Mesendoderm (in vitro differentiated cells): ENCODE results near the gene NHERF2.
A peak's percentile ranks its signal among the peaks of the same experiment; 100 is the strongest.

Source experiments
- DNase-seq: peaks from one replicate; pipeline ENCODE4 v3.0.0; 2013
- H2AK5ac ChIP-seq: 2 replicates; pipeline ENCODE4 v1.6.1; 2013; ENCODE audit warnings: low read length, inconsistent platforms
- H2BK120ac ChIP-seq: 2 replicates; pipeline ENCODE4 v1.6.1; 2013; ENCODE audit warnings: low read depth, mild to moderate bottlenecking, low read length, moderate library complexity, mixed read lengths
- H2BK15ac ChIP-seq: replicated peaks from 2 replicates; pipeline ENCODE4 v1.6.1; 2013; ENCODE audit warnings: low read depth, mild to moderate bottlenecking, moderate library complexity
- H2BK5ac ChIP-seq: 2 replicates; pipeline ENCODE4 v1.6.1; 2013; ENCODE audit warnings: low read length, inconsistent platforms
- H3K18ac ChIP-seq: 2 replicates; pipeline ENCODE4 v1.6.1; 2013; ENCODE audit warnings: mild to moderate bottlenecking, low read length, mixed read lengths
- H3K23ac ChIP-seq: one replicate; pipeline ENCODE4 v1.6.1; 2013; ENCODE audit warnings: low read length
- H3K27ac ChIP-seq: 2 replicates; pipeline ENCODE4 v1.5.1; 2013; ENCODE audit warnings: low read depth, mild to moderate bottlenecking, inconsistent platforms, low read length, moderate library complexity
- H3K27me3 ChIP-seq: 2 replicates; pipeline ENCODE4 v1.6.1; 2013; ENCODE audit warnings: low read length, control low read depth, mild to moderate bottlenecking, inconsistent platforms; ENCODE audit not compliant: insufficient read depth, poor library complexity
- H3K36me3 ChIP-seq: 2 replicates; pipeline ENCODE4 v1.6.1; 2013; ENCODE audit warnings: low read length, inconsistent platforms; ENCODE audit not compliant: control insufficient read depth, insufficient read depth
- H3K4ac ChIP-seq: one replicate; pipeline ENCODE4 v1.6.1; 2013; ENCODE audit warnings: low read depth, mild to moderate bottlenecking, low read length, moderate library complexity
- H3K4me1 ChIP-seq: 2 replicates; pipeline ENCODE4 v1.6.1; 2013; ENCODE audit warnings: low read depth, low read length, inconsistent platforms; ENCODE audit not compliant: control insufficient read depth
- H3K4me2 ChIP-seq: 2 replicates; pipeline ENCODE4 v1.6.1; 2013; ENCODE audit warnings: low read length
- H3K4me3 ChIP-seq: 2 replicates; pipeline ENCODE4 v1.5.1; 2013; ENCODE audit warnings: mild to moderate bottlenecking, low read length
- H3K56ac ChIP-seq: one replicate; pipeline ENCODE4 v1.6.1; 2013; ENCODE audit warnings: low read length
- H3K79me1 ChIP-seq: 2 replicates; pipeline ENCODE4 v1.6.1; 2013; ENCODE audit warnings: low read length, inconsistent platforms
- H3K79me2 ChIP-seq: 2 replicates; pipeline ENCODE4 v1.6.1; 2013; ENCODE audit warnings: mild to moderate bottlenecking, low read length; ENCODE audit not compliant: control insufficient read depth, insufficient read depth
- H3K9ac ChIP-seq: 2 replicates; pipeline ENCODE4 v1.6.1; 2013; ENCODE audit warnings: low read length, inconsistent platforms
- H4K5ac ChIP-seq: one replicate; pipeline ENCODE4 v1.6.1; 2013; ENCODE audit warnings: low read length
- H4K8ac ChIP-seq: one replicate; pipeline ENCODE4 v1.6.1; 2013; ENCODE audit warnings: low read depth, mild to moderate bottlenecking, control low read depth, low read length, moderate library complexity
- WGBS: extraction: QIAGEN DNeasy Blood & Tissue Kit; methylation state at CpG from one replicate; pipeline ENCODE4 v1.1.7; 2013; ENCODE audit warnings: low lambda C conversion rate, missing lambda C conversion rate; ENCODE audit not compliant: insufficient coverage; ENCODE audit errors: extremely low coverage; 5-methylcytosine and 5-hydroxymethylcytosine counted together

NHERF2 gene

DNA sequence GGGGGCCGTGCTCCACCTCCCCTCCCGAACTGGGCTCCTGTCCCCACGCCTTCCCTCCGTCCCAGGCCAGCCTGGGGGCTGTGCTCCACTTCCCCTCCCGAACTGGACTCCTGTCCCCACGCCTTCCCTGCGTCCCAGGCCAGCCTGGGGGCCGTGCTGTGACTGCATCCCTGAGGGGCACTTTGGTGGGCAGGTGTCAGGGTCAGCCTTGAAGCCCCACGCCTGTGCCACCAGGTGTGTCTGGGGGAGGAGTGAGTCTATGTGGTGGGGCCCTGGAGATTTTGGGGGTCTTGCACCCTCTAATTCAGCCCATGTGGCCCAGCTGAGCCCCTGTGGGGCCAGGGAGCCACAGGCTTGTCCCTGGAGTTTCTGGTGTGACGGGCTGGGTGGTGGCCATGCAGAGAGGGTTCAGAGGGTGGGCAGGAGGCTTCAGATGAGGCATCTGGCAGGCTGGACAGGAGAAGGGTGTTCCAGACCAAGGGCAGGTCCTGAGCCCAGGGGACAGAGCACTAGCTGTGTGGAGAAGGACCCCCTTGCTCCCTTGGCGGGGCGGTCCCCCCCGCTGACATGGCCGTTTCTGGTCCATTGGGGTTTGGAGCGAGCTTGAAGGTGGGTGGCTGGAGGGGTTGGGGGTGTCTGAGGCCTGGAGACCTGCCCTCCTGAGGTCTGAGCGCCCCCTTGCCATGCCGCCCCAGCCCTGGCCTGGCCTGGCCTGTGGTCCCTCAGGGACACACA, 8.2 kb downstream of the NHERF2 start:
- Histone ChIP-seq H3K4me3 (no peak overlapping the region), H3K27ac (no peak overlapping the region)

DNA sequence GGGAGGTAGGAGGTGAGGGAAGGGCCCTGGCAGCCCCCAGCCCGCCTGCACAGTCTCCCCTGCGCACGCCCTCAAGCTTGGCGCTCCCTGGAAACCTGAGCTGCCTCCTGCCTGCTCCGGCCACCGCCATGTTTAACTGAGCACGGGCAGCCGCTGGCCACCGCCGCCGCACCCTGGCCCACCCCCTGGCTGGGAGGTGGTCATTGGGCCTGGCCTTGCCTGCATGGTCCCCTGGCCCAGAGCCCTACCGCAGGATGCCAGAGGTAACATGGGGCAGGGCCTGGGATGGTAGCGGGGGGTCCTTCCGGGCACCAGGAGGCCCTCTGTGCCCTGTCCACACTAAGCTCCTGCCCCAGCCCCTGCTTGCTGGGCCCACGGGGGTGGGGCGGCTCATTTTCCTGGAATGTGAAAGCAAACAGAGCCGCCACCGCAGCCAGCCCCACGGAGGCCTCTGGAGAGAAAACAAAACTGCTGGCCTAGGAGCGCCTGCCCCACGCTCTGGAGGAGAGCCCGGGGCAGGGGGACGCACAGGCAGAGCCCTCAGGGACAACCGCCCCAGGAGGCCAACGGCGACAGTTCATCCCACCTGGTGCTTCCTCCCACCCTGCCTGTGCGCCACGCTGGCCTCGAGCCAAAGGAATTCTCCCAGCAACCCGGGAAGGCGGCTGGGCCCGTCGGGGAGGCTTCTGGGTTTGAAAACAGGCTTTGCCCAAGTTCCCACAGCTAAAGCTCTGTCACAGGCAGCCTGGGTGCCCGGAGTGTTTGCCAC, 8.9 kb downstream of the NHERF2 start:
- no peak overlapping the region for H3K9ac ChIP-seq
- peak overlapping the region; percentile 66 for H3K23ac ChIP-seq
- no peak overlapping the region for H3K27ac ChIP-seq
- no peak overlapping the region for H3K4ac ChIP-seq
- no CpG with 5 or more reads among the region's 34 CpGs for WGBS
- no peak overlapping the region for H2BK120ac ChIP-seq
- no peak overlapping the region for H2BK15ac ChIP-seq
- H3K79me2 ChIP-seq, result no peaks in the 10 kb centered on the region
- H4K8ac ChIP-seq, result no peak overlapping the region
- no peak overlapping the region for H3K4me3 ChIP-seq
- DNase-seq, result no peak
- no peaks in the 10 kb centered on the region for H3K36me3 ChIP-seq
- no peaks in the 10 kb centered on the region for H3K27me3 ChIP-seq
- H4K5ac ChIP-seq, result no peak overlapping the region
- H2BK5ac ChIP-seq, result no peak overlapping the region
- no peak overlapping the region for H2AK5ac ChIP-seq
- no peak overlapping the region for H3K4me2 ChIP-seq
- H3K18ac ChIP-seq, result no peak overlapping the region
- no peaks in the 10 kb centered on the region for H3K79me1 ChIP-seq
- no peaks in the 10 kb centered on the region for H3K4me1 ChIP-seq
- H3K56ac ChIP-seq, result peak overlapping the region; percentile 25

More for the DNA sequence above, 8.2 kb downstream of the NHERF2 start:
- Histone ChIP-seq H3K4me2 (no peak overlapping the region), H3K9ac (no peak overlapping the region), H3K79me1 (no peaks in the 10 kb centered on the region), H2BK5ac (no peak overlapping the region), H3K79me2 (no peaks in the 10 kb centered on the region), H3K4me1 (no peaks in the 10 kb centered on the region), H3K4ac (no peak overlapping the region), H3K27me3 (no peaks in the 10 kb centered on the region), H3K23ac (no peak overlapping the region), H2BK120ac (no peak overlapping the region), H3K56ac (peak overlapping the region; percentile 25), H3K18ac (no peak overlapping the region), H4K8ac (no peak overlapping the region), H4K5ac (no peak overlapping the region), H3K36me3 (no peaks in the 10 kb centered on the region), H2BK15ac (no peak overlapping the region), H2AK5ac (no peak overlapping the region)
- no CpG with 5 or more reads among the region's 17 CpGs for WGBS
- no peak for DNase-seq

DNA sequence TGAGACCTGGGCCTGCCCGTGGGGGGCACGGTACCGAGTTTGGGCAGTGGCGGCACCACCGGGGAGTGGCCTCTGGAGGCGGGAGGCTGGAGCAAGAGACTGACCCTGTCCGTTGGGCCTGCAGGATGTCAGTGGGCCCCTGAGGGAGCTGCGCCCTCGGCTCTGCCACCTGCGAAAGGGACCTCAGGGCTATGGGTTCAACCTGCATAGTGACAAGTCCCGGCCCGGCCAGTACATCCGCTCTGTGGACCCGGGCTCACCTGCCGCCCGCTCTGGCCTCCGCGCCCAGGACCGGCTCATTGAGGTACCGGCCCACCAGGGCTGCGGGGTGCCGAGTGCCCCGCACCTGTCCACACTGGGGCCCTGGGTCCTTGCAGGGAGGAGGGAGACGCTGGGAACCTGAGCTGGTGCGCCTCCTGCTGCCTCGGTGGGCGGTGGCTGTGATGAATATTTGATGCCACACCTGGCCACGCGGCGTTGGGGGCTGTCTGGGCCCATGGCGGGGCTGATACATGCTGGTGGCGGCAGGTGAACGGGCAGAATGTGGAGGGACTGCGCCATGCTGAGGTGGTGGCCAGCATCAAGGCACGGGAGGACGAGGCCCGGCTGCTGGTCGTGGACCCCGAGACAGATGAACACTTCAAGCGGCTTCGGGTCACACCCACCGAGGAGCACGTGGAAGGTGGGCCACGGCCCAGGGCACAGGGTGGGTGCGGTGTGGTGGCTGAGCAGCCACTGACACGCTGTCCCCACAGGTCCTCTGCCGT, 9.7 kb downstream of the NHERF2 start:
- H2BK15ac ChIP-seq, result no peak overlapping the region
- DNase-seq, result no peak
- no peak overlapping the region for H3K18ac ChIP-seq
- H3K4me1 ChIP-seq, result no peaks in the 10 kb centered on the region
- no peak overlapping the region for H3K4me2 ChIP-seq
- no peak overlapping the region for H2BK5ac ChIP-seq
- H3K4ac ChIP-seq, result no peak overlapping the region
- no peaks in the 10 kb centered on the region for H3K79me1 ChIP-seq
- no peaks in the 10 kb centered on the region for H3K79me2 ChIP-seq
- no peaks in the 10 kb centered on the region for H3K36me3 ChIP-seq
- H4K5ac ChIP-seq, result no peak overlapping the region
- H2AK5ac ChIP-seq, result no peak overlapping the region
- H2BK120ac ChIP-seq, result no peak overlapping the region
- H3K9ac ChIP-seq, result no peak overlapping the region
- no peak overlapping the region for H4K8ac ChIP-seq
- no peaks in the 10 kb centered on the region for H3K27me3 ChIP-seq
- H3K27ac ChIP-seq, result no peak overlapping the region
- H3K4me3 ChIP-seq, result no peak overlapping the region
- H3K23ac ChIP-seq, result peak overlapping the region; percentile 66
- H3K56ac ChIP-seq, result no peak overlapping the region
- WGBS, result no CpG with 5 or more reads among the region's 47 CpGs

DNA sequence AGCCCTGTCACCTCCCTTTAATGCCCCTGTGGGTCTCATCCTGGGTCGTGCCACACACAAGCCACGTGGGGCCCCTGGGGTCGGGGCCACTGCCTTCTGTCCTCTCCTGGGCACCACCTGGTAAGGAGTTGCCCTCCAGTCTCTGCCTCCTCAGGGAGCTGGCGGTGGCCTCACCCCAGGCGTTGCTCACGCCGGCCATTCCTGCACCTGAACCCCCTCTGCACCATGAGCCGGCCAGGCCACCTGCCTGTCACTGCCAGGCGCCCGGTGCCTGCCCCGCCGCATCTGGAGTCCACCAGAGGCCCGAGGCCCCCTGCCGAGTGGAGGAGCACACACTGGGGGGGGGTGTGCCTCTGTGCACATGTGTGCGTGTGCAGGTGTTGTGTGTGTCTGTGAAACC, 10.4 kb downstream of the NHERF2 start:
- Histone ChIP-seq H2BK120ac (no peak overlapping the region), H3K4me1 (no peaks in the 10 kb centered on the region), H4K8ac (no peak overlapping the region), H3K4me3 (no peak overlapping the region), H3K4me2 (no peak overlapping the region), H3K79me1 (no peaks in the 10 kb centered on the region), H4K5ac (no peak overlapping the region), H3K56ac (no peak overlapping the region), H2BK5ac (no peak overlapping the region), H3K23ac (no peak overlapping the region), H3K18ac (no peak overlapping the region), H3K27ac (no peak overlapping the region), H2BK15ac (no peak overlapping the region), H3K27me3 (no peaks in the 10 kb centered on the region), H3K79me2 (no peaks in the 10 kb centered on the region), H3K4ac (no peak overlapping the region), H3K9ac (no peak overlapping the region), H2AK5ac (no peak overlapping the region), H3K36me3 (no peaks in the 10 kb centered on the region)
- DNase-seq, result no peak
- no CpG with 5 or more reads among the region's 15 CpGs for WGBS

DNA sequence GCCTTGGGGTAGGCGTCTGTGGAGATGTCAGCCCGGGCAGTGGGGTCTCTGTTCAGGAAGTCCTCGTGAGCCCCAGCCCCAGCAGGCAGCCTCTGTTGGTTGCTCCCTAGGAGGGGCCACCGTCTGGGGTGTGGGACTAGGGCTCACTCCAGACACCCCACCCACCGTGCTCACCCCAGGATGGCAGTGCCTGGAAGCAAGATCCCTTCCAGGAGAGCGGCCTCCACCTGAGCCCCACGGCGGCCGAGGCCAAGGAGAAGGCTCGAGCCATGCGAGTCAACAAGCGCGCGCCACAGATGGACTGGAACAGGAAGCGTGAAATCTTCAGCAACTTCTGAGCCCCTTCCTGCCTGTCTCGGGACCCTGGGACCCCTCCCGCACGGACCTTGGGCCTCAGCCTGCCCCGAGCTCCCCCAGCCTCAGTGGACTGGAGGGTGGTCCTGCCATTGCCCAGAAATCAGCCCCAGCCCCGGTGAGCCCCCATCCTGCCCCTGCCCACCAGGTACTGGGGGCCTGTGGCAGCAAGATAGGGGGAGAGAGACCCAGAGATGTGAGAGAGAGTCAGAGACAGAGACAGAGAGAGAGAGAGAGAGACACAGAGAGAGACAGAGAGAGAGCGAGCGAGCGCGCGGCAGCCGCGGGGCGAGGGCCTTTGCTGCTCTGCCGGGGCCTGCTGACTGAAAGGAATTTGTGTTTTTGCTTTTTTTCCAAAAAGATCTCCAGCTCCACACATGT, 11.1 kb downstream of the NHERF2 start:
- H3K27ac ChIP-seq, result no peak overlapping the region
- no peak overlapping the region for H3K4me2 ChIP-seq
- H3K36me3 ChIP-seq, result no peaks in the 10 kb centered on the region
- no peak overlapping the region for H3K9ac ChIP-seq
- H3K23ac ChIP-seq, result no peak overlapping the region
- H3K18ac ChIP-seq, result no peak overlapping the region
- H3K79me2 ChIP-seq, result no peaks in the 10 kb centered on the region
- no peaks in the 10 kb centered on the region for H3K4me1 ChIP-seq
- no peak overlapping the region for H2BK5ac ChIP-seq
- H4K5ac ChIP-seq, result no peak overlapping the region
- no peak overlapping the region for H2AK5ac ChIP-seq
- H4K8ac ChIP-seq, result no peak overlapping the region
- no peak for DNase-seq
- no peaks in the 10 kb centered on the region for H3K79me1 ChIP-seq
- no peak overlapping the region for H2BK15ac ChIP-seq
- no peaks in the 10 kb centered on the region for H3K27me3 ChIP-seq
- no CpG with 5 or more reads among the region's 29 CpGs for WGBS
- H2BK120ac ChIP-seq, result no peak overlapping the region
- H3K4ac ChIP-seq, result no peak overlapping the region
- H3K4me3 ChIP-seq, result no peak overlapping the region
- no peak overlapping the region for H3K56ac ChIP-seq
